ENCODE results near the gene HPS5.

- no peak for TF ChIP-seq POLR2A (IDR thresholded peaks at IDR 0.05; ENCODE audit: low read depth, low read length)
- no peak for TF ChIP-seq RCOR1 (IDR thresholded peaks at IDR 0.05; ENCODE audit: insufficient replicate concordance, low read length)
- TF ChIP-seq BHLHE40 (IDR thresholded peaks at IDR 0.05; ENCODE audit: low read depth, low read length), result no peak
- TF ChIP-seq, protein P1, sequence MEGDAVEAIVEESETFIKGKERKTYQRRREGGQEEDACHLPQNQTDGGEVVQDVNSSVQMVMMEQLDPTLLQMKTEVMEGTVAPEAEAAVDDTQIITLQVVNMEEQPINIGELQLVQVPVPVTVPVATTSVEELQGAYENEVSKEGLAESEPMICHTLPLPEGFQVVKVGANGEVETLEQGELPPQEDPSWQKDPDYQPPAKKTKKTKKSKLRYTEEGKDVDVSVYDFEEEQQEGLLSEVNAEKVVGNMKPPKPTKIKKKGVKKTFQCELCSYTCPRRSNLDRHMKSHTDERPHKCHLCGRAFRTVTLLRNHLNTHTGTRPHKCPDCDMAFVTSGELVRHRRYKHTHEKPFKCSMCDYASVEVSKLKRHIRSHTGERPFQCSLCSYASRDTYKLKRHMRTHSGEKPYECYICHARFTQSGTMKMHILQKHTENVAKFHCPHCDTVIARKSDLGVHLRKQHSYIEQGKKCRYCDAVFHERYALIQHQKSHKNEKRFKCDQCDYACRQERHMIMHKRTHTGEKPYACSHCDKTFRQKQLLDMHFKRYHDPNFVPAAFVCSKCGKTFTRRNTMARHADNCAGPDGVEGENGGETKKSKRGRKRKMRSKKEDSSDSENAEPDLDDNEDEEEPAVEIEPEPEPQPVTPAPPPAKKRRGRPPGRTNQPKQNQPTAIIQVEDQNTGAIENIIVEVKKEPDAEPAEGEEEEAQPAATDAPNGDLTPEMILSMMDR (conservative IDR thresholded peaks at IDR 0.05; ENCODE audit: low read depth, low read length), result no peak
- TF ChIP-seq RAD21 (IDR thresholded peaks at IDR 0.05; ENCODE audit: low read length), result no peak
- TF ChIP-seq MAFK (IDR thresholded peaks at IDR 0.05; ENCODE audit: low read depth, low read length), result no peak
- no peak for TF ChIP-seq USF2 (IDR thresholded peaks at IDR 0.05; ENCODE audit: low read depth, low read length)
- no peak for TF ChIP-seq MAZ (IDR thresholded peaks at IDR 0.05; ENCODE audit: borderline replicate concordance, low read depth, low read length)
Measured at GRCh38 chr11:18364495-18365073, 42.6 kb upstream of the HPS5 start.
